Measurements from ENCODE around the gene RIN2.

RIN2 gene

GRCh38 chr20:19765266-19765665 is 7.2 kb downstream of the RIN2 start:
- H3K27ac ChIP-seq = no peak overlapping the region
- no peak for TF ChIP-seq ZFX (IDR thresholded peaks at IDR 0.05)
- TF ChIP-seq CTCF (conservative IDR thresholded peaks at IDR 0.05) = no peak

- TF ChIP-seq ZFX (IDR thresholded peaks at IDR 0.05) (no peak), CTCF (conservative IDR thresholded peaks at IDR 0.05) (no peak)
Observed at GRCh38 chr20:19765913-19766312, 7.9 kb downstream of the RIN2 start.

GRCh38 chr20:19767070-19767469 is 9.0 kb downstream of the RIN2 start:
- TF ChIP-seq ZFX (IDR thresholded peaks at IDR 0.05) (no peak), CTCF (conservative IDR thresholded peaks at IDR 0.05) (no peak)

More at GRCh38 chr20:19765913-19766312, 7.9 kb downstream of the RIN2 start:
- no peak overlapping the region for H3K27ac ChIP-seq

GRCh38 chr20:19768325-19768842 is 10.3 kb downstream of the RIN2 start:
- no peak overlapping the region for H3K27ac ChIP-seq
- TF ChIP-seq CTCF (conservative IDR thresholded peaks at IDR 0.05) = no peak
- TF ChIP-seq ZFX (IDR thresholded peaks at IDR 0.05) = no peak

More at GRCh38 chr20:19767070-19767469, 9.0 kb downstream of the RIN2 start:
- H3K27ac ChIP-seq = no peak overlapping the region

GRCh38 chr20:19769507-19769906 is 11.4 kb downstream of the RIN2 start:
- TF ChIP-seq CTCF (conservative IDR thresholded peaks at IDR 0.05) (no peak), ZFX (IDR thresholded peaks at IDR 0.05) (no peak)
- no peak overlapping the region for H3K27ac ChIP-seq

- TF ChIP-seq ZFX (IDR thresholded peaks at IDR 0.05) (no peak), CTCF (conservative IDR thresholded peaks at IDR 0.05) (no peak)
- no peak overlapping the region for H3K27ac ChIP-seq
Observed at GRCh38 chr20:19770375-19770774, 12.3 kb downstream of the RIN2 start.

GRCh38 chr20:19771031-19771430 is 13.0 kb downstream of the RIN2 start:
- TF ChIP-seq ZFX (IDR thresholded peaks at IDR 0.05) = no peak

GRCh38 chr20:19773471-19773870 is 15.4 kb downstream of the RIN2 start:
- H3K27ac ChIP-seq = no peak overlapping the region
- TF ChIP-seq ZFX (IDR thresholded peaks at IDR 0.05) = no peak
- TF ChIP-seq CTCF (conservative IDR thresholded peaks at IDR 0.05) = no peak

More at GRCh38 chr20:19771031-19771430, 13.0 kb downstream of the RIN2 start:
- no peak overlapping the region for H3K27ac ChIP-seq

Data from C4-2B (cell line).